Measurements from ENCODE around the gene AKAP11. TPM values are rescaled to one million over a fixed set of nuclear protein-coding genes. Genes with fewer than 3 reads are reported as not detected.

Gene AKAP11
- total RNA-seq, 2 donors from 2014 or later, result 23.0 to 25.9 TPM

DNA sequence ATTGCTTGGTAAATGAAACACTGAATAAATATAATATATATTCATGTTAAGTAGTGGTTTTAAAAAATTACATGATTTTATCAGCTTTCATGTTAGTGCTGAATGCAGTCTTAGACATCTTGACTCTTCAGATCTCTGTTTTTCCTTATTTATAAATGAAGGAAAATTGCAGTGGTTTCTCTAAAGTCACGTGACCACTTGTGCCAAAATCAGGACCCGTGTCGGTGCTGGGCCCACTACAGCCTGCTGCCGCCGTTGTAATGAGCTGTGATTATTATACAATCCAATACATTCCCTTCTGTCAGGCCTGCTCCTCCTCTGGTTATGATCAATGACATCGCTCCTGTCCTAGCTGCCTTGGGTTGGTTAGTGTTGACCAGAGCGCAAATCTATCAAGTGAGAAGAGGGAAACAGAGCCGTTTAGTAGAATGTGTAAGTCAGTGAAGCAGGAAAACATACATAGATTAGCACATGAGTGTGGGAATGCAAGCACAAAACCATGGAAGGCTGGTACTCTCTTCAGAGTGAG lies 88.2 kb downstream of the AKAP11 start:
- Mint-ChIP-seq H3K36me3 (no peaks in the 10 kb centered on the region), H3K27ac (no peak overlapping the region), H3K4me3 (no peak overlapping the region), H3K27me3 (peaks cover 0 to 5% of the 10 kb centered on the region in 2 donors), H3K9me3 (no peaks in the 10 kb centered on the region), H3K4me1 (ENCODE audit: low read depth in 2 of 2) (peaks cover 7 to 8% of the 10 kb centered on the region in 2 donors)
- no peak for ATAC-seq
- DNase-seq (ENCODE audit: low spot score), result no peak

DNA sequence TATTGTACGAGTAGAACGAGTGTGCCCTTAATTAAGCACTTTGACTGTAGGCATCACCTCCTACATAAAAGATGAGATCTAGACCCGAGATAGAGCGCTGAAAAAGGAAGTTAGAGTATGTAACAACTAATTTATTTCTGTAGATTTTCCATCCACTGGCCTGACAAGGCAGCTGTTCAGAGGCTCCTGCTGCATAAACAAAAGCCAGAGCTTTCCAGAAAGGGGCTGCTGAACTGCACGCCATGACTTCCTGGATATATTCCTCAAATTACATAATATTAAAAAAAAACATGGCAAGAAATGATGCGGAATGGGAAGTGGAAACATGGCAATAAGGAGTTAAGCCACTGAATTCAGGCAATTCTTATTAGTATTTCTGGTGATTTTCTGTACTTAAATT lies 89.7 kb downstream of the AKAP11 start:
- ATAC-seq, result no peak
- H3K9me3 Mint-ChIP-seq, result no peaks in the 10 kb centered on the region

DNA sequence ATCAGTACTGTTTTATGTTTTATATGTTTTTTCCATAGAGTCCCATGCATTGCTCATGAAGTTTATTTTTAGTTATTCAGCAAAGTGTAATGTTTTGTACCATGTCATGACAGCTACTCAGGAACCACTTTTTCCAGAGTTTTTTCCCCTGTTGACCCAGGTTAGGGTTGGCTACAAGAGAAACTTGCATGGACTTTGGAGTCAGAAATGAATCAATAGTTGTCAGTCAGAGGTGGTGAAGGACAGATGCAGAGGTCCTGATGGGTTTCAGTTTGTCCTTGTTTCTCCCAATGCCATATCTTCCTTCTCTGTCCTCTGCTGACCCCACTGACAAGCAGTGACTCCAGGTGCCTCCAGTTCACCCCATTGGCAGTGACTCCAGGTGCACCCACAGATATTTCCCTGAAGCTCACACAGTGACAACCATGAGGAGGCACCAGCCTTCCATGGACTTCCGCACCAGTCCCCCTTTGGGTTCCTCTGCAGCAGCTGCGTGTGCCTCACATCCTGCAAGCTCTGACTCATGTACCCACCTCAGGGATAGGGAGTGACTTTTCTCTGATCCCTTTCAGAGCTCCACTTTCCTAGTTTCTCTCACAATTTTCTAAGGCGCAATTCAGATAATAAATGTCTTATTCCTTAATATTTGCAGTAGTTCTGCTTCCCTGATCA lies 92.1 kb downstream of the AKAP11 start:
- H3K4me1 Mint-ChIP-seq (ENCODE audit: low read depth in 2 of 2), result peaks cover 3 to 4% of the 10 kb centered on the region in 2 donors
- ATAC-seq (peak in 1 of 2 donors; percentile 45), DNase-seq (ENCODE audit: low spot score) (no peak)
- no peak overlapping the region for H3K4me3 Mint-ChIP-seq
- H3K9me3 Mint-ChIP-seq, result no peaks in the 10 kb centered on the region
- H3K27ac Mint-ChIP-seq, result no peak overlapping the region
- no peaks in the 10 kb centered on the region for H3K36me3 Mint-ChIP-seq
- H3K27me3 Mint-ChIP-seq, result peaks cover 0 to 5% of the 10 kb centered on the region in 2 donors

More for the DNA sequence above, 89.7 kb downstream of the AKAP11 start:
- Mint-ChIP-seq H3K27ac (no peak overlapping the region), H3K4me3 (no peak overlapping the region), H3K27me3 (peaks cover 0 to 5% of the 10 kb centered on the region in 2 donors), H3K36me3 (no peaks in the 10 kb centered on the region), H3K4me1 (ENCODE audit: low read depth in 2 of 2) (no peaks in the 10 kb centered on the region)
- DNase-seq (ENCODE audit: low spot score), result no peak

DNA sequence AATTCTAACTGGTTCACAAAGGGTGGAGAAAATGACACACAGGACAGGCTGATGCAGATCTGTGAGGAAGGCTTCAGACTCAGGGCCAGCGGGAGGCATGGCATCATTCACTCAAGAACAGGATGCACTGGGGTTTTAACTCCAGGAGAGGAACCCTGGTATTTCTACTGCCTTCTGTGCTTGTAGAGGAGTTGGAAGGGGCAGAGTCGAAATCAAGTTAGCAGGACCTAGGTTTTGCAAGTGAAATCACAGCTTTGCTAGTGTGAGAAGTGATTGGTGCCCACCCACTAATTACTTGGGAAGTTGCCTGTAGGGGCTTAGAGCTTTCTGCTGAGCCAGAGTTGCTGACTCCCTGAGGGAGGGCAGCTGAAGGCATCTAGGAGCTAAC lies 92.7 kb downstream of the AKAP11 start:
- peaks cover 8 to 9% of the 10 kb centered on the region in 2 donors for H3K4me1 Mint-ChIP-seq (ENCODE audit: low read depth in 2 of 2)

DNA sequence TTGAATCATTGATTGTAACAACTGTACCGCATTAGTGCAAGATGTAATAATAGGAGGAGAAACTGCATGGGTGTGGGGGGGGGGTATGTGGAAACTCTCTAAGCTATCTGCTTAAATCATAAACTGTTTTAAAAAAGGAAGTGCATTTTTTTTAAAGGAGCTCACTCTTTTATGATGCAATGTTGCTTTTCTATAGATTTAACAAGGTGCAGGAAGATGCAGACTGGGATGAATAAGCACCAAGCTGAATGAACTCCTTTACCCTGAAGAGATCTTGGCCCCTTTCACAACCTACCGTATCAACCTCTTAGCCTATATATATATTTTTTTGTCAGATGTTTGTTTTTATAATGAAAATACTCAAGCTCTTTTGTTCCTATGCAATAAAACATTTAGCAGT lies 95.9 kb downstream of the AKAP11 start:
- Mint-ChIP-seq H3K9me3 (no peaks in the 10 kb centered on the region), H3K4me1 (ENCODE audit: low read depth in 2 of 2) (peaks cover 10 to 16% of the 10 kb centered on the region in 2 donors), H3K36me3 (no peaks in the 10 kb centered on the region), H3K27me3 (peaks cover 0 to 5% of the 10 kb centered on the region in 2 donors), H3K4me3 (no peak overlapping the region), H3K27ac (no peak overlapping the region)
- ATAC-seq, result no peak
- no peak for DNase-seq (ENCODE audit: low spot score)

More for the DNA sequence above, 92.7 kb downstream of the AKAP11 start:
- no peak for ATAC-seq
- no peak for DNase-seq (ENCODE audit: low spot score)
- H3K36me3 Mint-ChIP-seq, result no peaks in the 10 kb centered on the region
- H3K27me3 Mint-ChIP-seq, result peaks cover 0 to 5% of the 10 kb centered on the region in 2 donors
- H3K9me3 Mint-ChIP-seq, result no peaks in the 10 kb centered on the region
- H3K4me3 Mint-ChIP-seq, result no peak overlapping the region
- H3K27ac Mint-ChIP-seq, result no peak overlapping the region

DNA sequence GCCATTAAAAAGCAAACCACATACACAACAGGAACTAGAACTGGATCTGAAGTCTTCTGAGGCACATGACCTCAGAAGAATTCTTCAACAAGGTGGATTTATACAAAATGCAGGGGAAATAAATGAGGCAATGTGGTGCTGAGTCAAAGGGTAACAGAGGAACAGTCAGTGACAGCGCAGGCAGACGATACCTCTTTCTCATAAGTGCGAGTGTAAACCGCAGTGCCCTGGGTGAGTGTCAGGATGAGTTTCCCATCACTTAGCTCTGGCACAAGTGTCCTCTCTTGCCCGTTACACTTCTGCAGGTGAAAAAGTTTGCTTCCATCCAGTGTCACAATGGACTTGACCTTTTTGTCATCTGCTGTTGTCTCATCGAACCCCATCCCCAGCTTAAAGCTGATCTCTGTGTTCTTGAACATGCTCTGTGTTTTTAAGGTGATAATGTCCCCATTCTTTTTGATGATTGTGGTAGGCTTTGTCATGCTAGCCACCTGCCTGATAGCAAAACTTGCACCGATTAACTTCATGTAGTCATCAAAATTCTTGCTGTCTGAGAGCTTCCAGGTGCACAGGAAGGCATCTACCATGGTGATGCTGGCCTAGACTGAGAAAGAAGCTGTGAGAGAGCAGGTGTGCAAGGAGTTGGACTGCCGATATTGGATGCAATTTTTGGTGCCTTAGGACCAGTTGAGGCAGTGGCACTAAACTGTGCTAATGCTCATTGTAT lies 97.3 kb downstream of the AKAP11 start:
- Mint-ChIP-seq H3K27ac (peak overlapping the region in 1 of 2 donors; percentile 60), H3K36me3 (no peaks in the 10 kb centered on the region), H3K4me1 (ENCODE audit: low read depth in 2 of 2) (peaks cover 10 to 16% of the 10 kb centered on the region in 2 donors), H3K9me3 (no peaks in the 10 kb centered on the region), H3K27me3 (peaks cover 0 to 4% of the 10 kb centered on the region in 2 donors), H3K4me3 (no peak overlapping the region)
- ATAC-seq, result peak; percentile 73 to 96
- DNase-seq (ENCODE audit: low spot score), result no peak

DNA sequence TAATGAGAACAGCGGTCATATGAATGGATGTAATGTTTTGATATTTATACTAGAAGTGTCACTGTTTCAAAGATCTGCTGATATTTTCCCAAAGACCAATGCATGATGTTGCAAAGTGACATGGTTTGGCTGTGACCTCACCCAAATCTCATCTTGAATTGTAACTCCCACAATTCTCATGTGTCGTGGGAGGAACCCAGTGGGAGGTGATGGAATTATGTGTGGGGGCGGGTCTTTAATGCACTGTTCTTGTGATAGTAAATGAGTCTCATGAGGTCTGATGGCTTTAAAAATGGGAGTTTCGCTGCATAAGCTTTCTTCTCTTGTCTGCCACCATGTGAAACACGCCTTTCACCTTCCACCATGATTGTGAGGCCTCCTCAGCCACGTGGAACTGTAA lies 98.3 kb downstream of the AKAP11 start:
- peaks cover 10 to 16% of the 10 kb centered on the region in 2 donors for H3K4me1 Mint-ChIP-seq (ENCODE audit: low read depth in 2 of 2)
- no peaks in the 10 kb centered on the region for H3K27me3 Mint-ChIP-seq
- no peak overlapping the region for H3K27ac Mint-ChIP-seq
- no peaks in the 10 kb centered on the region for H3K36me3 Mint-ChIP-seq
- H3K4me3 Mint-ChIP-seq, result no peak overlapping the region
- no peaks in the 10 kb centered on the region for H3K9me3 Mint-ChIP-seq
- no peak for ATAC-seq
- DNase-seq (ENCODE audit: low spot score), result no peak

Other genes with a start within 250 kb of the AKAP11 start
- gene DGKH, start 223.5 kb upstream of the AKAP11 start, total RNA-seq, result 10 to 100 TPM in 1 of 2 donors, 1 to 10 TPM in 1; 7.4 to 21.1 TPM

Measured in natural killer cell treated with Interleukin-12 subunit alpha and Interleukin-12 subunit beta and Interleukin-15 and Interleukin-18, amount 100 ng/mL, for 72 hours (primary cell).